ENCODE results near the gene BAHCC1.
A peak's percentile ranks its signal among the peaks of the same experiment; 100 is the strongest.

Gene BAHCC1

DNA sequence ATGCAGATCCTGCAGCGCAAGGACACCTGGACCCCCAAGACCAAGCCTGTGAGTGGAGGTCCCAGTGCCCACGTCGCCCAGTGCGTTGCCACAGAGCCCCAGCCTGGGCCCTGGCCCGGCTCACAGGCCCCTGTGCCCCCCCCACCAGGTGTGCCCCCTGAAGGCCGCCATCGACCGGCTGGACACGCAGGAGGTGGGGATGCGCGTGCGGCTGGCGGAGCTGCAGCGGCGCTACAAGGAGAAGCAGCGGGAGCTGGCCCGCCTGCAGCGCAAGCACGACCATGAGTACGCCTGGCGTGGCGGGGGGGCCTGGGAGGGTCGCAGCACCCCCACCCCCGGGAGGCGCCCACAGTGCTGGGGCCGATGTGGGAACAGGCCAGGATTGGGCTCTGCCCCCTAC lies 56.6 kb downstream of the BAHCC1 start:
- WGBS, 2 experiments (ENCODE audit: insufficient coverage in 2 of 2) = 95 to 97% methylated on average over 8 to 22 of the region's 26 CpGs

DNA sequence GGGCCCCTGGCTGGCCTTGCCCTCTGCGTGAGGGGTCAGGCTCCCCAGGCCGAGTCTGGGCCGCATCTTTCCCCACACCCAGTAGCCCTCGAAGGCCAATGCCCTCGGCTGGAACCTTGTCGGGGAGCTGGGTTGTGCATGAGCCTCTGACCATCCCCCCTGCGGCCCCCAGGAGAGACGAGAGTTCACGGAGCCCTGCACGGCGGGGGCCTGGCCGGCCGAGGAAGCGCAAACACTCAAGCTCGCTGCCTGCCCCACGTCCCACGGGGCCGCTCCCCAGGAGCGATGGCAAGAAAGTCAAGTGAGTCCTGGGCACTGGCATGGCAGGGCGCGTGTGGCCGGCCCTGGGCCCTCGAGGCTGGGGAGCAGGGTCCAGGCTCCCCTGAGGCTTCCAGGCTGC lies 57.3 kb downstream of the BAHCC1 start:
- H3K4me1 ChIP-seq (ENCODE audit: control insufficient read depth, insufficient read depth, low read length, poor library complexity, severe bottlenecking) = peaks cover 20% of the 10 kb centered on the region
- WGBS, 2 experiments (ENCODE audit: insufficient coverage in 2 of 2) = 90 to 93% methylated on average over 23 of the region's 23 CpGs
- no peak overlapping the region for H3K4me3 ChIP-seq (ENCODE audit: extremely low read depth, insufficient read depth, low read length, poor library complexity, severe bottlenecking)
- peaks cover 17% of the 10 kb centered on the region for H3K36me3 ChIP-seq (ENCODE audit: control insufficient read depth, insufficient read depth, low read length)
- H3K9me3 ChIP-seq (ENCODE audit: control insufficient read depth, low read length) = no peaks in the 10 kb centered on the region
- no peak overlapping the region for H3K27ac ChIP-seq (ENCODE audit: low read depth, low read length, severe bottlenecking)

More for the DNA sequence above, 56.6 kb downstream of the BAHCC1 start:
- H3K4me1 ChIP-seq (ENCODE audit: control insufficient read depth, insufficient read depth, low read length, poor library complexity, severe bottlenecking) = peaks cover 14% of the 10 kb centered on the region
- no peak overlapping the region for H3K4me3 ChIP-seq (ENCODE audit: extremely low read depth, insufficient read depth, low read length, poor library complexity, severe bottlenecking)
- peaks cover 19% of the 10 kb centered on the region for H3K36me3 ChIP-seq (ENCODE audit: control insufficient read depth, insufficient read depth, low read length)
- H3K27ac ChIP-seq (ENCODE audit: low read depth, low read length, severe bottlenecking) = no peak overlapping the region
- H3K9me3 ChIP-seq (ENCODE audit: control insufficient read depth, low read length) = no peaks in the 10 kb centered on the region

DNA sequence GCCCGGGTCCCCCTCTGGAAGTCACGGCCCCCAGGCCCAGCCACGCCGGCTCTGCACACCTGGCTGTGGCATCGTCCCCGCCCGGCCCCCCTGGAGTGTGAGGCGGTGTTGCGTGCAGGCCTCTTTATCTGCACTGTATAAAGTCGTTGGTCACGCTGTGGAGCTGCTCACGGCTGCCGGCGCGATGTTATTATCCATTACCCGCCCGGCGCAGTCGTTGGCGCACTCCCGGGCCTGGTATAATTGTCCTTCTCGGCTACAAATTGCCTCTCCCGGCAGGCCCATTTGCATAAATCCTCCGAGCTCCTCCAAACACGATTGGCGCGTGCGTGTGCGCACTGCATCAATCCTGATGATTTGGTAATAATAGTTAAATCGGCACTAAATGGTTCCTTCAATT lies 57.8 kb downstream of the BAHCC1 start:
- Histone ChIP-seq H3K36me3 (ENCODE audit: control insufficient read depth, insufficient read depth, low read length) (peaks cover 13% of the 10 kb centered on the region), H3K9me3 (ENCODE audit: control insufficient read depth, low read length) (no peaks in the 10 kb centered on the region), H3K4me3 (ENCODE audit: extremely low read depth, insufficient read depth, low read length, poor library complexity, severe bottlenecking) (no peak overlapping the region), H3K27ac (ENCODE audit: low read depth, low read length, severe bottlenecking) (no peak overlapping the region), H3K4me1 (ENCODE audit: control insufficient read depth, insufficient read depth, low read length, poor library complexity, severe bottlenecking) (peaks cover 20% of the 10 kb centered on the region)
- 94 to 95% methylated on average over 24 to 30 of the region's 30 CpGs for WGBS, 2 experiments (ENCODE audit: insufficient coverage in 2 of 2)

DNA sequence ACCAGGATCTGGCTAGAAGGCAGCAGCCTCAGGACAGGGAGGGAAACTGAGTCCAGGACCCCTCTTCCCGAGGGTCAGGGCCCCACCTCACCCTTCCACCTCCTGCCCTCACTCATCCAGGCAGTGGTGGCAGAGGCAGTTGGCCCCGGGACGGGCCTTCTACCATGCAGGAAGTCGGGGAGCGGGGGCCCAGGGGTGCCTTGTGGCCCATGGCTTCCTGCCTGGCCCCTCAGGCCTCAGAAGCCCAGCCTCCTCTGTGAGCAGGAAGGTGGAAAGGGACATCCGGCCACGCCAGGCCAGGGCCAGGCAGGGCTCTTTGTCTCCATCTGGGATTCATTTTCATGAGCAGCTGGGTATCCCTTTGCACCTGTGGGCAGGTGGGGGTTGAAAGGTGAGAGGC lies 58.5 kb downstream of the BAHCC1 start:
- H3K4me3 ChIP-seq (ENCODE audit: extremely low read depth, insufficient read depth, low read length, poor library complexity, severe bottlenecking) = no peak overlapping the region
- 92 to 95% methylated on average over 5 to 7 of the region's 7 CpGs for WGBS, 2 experiments (ENCODE audit: insufficient coverage in 2 of 2)
- no peak overlapping the region for H3K27ac ChIP-seq (ENCODE audit: low read depth, low read length, severe bottlenecking)
- H3K9me3 ChIP-seq (ENCODE audit: control insufficient read depth, low read length) = no peaks in the 10 kb centered on the region
- H3K4me1 ChIP-seq (ENCODE audit: control insufficient read depth, insufficient read depth, low read length, poor library complexity, severe bottlenecking) = peaks cover 20% of the 10 kb centered on the region
- H3K36me3 ChIP-seq (ENCODE audit: control insufficient read depth, insufficient read depth, low read length) = peaks cover 13% of the 10 kb centered on the region

DNA sequence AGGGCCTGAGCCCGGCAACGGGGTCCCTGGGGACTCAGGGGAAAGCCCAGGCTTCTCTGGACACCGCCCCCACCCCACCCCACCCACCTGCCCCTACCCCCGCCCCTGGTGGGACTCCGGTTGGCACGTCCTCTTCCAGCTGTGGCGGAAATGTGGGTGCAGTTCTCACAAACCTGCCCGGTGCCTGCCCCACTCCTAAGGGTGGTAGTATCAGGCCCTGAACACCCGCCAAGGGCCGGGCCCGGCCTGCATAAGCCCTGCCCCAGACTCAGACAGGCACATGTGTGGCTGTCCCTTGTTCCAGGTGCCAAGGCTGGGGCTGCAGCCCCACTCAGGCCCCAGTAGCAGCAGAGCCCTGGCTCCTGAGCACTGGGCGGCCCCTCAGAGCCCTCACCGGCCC lies 59.2 kb downstream of the BAHCC1 start:
- H3K4me3 ChIP-seq (ENCODE audit: extremely low read depth, insufficient read depth, low read length, poor library complexity, severe bottlenecking) = no peak overlapping the region
- WGBS, 2 experiments (ENCODE audit: insufficient coverage in 2 of 2) = 95 to 96% methylated on average over 7 to 8 of the region's 13 CpGs
- H3K27ac ChIP-seq (ENCODE audit: low read depth, low read length, severe bottlenecking) = no peak overlapping the region
- H3K36me3 ChIP-seq (ENCODE audit: control insufficient read depth, insufficient read depth, low read length) = peaks cover 19% of the 10 kb centered on the region
- no peaks in the 10 kb centered on the region for H3K9me3 ChIP-seq (ENCODE audit: control insufficient read depth, low read length)
- peaks cover 20% of the 10 kb centered on the region for H3K4me1 ChIP-seq (ENCODE audit: control insufficient read depth, insufficient read depth, low read length, poor library complexity, severe bottlenecking)

DNA sequence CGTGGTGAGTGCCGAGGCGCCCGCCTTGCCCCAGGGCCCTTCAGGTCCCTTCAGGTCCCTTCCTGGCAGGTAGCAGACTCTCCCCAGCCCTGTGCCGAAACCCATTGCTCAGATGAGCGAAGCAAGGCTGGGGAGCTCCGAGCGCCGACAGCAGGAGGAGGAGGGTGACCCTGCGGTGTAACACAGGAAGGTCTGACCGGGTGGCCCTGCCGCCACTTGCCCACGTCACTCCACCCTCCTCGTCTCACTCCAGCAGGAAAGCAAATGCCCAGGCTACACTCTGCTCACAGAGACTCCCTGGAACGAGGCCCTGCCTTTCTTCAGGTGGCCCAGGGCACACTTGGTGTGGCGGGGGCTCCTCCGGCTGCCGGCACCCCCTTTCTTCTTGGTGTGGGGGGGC lies 60.1 kb downstream of the BAHCC1 start:
- H3K4me1 ChIP-seq (ENCODE audit: control insufficient read depth, insufficient read depth, low read length, poor library complexity, severe bottlenecking) = peaks cover 20% of the 10 kb centered on the region
- no peaks in the 10 kb centered on the region for H3K9me3 ChIP-seq (ENCODE audit: control insufficient read depth, low read length)
- WGBS, 2 experiments (ENCODE audit: insufficient coverage in 2 of 2) = 95 to 96% methylated on average over 15 to 16 of the region's 18 CpGs
- peaks cover 19% of the 10 kb centered on the region for H3K36me3 ChIP-seq (ENCODE audit: control insufficient read depth, insufficient read depth, low read length)
- no peak overlapping the region for H3K27ac ChIP-seq (ENCODE audit: low read depth, low read length, severe bottlenecking)
- no peak overlapping the region for H3K4me3 ChIP-seq (ENCODE audit: extremely low read depth, insufficient read depth, low read length, poor library complexity, severe bottlenecking)

DNA sequence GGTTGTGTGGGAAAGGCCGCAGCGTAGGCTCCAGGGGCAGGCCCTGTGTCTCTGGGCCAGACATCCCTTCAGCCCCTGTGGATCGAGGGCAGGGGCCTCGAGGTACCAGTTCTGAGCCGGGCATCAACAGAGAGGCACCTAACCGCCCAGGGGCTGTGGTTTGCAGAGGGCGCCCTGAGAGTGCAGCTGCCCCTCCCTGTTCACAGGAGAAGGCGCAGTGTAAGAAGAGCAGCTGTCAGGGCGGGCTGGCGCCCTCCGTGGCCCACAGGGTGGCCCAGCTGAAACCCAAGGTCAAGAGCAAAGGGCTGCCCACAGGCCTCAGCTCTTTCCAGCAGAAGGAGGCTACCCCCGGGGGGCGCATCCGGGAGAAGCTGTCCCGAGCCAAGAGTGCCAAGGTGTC lies 60.8 kb downstream of the BAHCC1 start:
- Histone ChIP-seq H3K4me1 (ENCODE audit: control insufficient read depth, insufficient read depth, low read length, poor library complexity, severe bottlenecking) (peaks cover 20% of the 10 kb centered on the region), H3K27ac (ENCODE audit: low read depth, low read length, severe bottlenecking) (no peak overlapping the region), H3K4me3 (ENCODE audit: extremely low read depth, insufficient read depth, low read length, poor library complexity, severe bottlenecking) (no peak overlapping the region), H3K36me3 (ENCODE audit: control insufficient read depth, insufficient read depth, low read length) (peaks cover 19% of the 10 kb centered on the region), H3K9me3 (ENCODE audit: control insufficient read depth, low read length) (no peaks in the 10 kb centered on the region)
- WGBS, 2 experiments (ENCODE audit: insufficient coverage in 2 of 2) = 93 to 94% methylated on average over 11 to 15 of the region's 15 CpGs

DNA sequence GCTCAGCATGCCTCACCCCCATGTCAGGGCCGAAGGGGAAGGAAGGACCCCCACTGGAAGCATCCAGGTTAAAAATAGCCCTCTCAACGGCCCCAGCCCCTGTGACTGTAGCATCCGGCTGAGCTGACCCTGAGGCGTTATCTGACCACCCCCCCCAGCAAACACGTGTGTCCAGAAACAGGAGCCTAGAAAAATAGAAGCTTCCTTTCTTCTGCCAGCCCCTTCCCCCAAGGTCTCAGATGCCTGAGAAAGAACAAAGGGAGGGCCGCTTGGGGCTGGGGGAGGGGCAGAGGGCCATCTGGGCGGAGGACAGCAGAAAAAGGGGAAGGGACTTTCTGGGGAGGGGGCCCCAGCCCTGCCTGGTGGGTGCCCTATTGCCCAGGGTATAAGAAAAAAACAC lies 61.5 kb downstream of the BAHCC1 start:
- H3K4me3 ChIP-seq (ENCODE audit: extremely low read depth, insufficient read depth, low read length, poor library complexity, severe bottlenecking) = no peak overlapping the region
- peaks cover 20% of the 10 kb centered on the region for H3K4me1 ChIP-seq (ENCODE audit: control insufficient read depth, insufficient read depth, low read length, poor library complexity, severe bottlenecking)
- H3K27ac ChIP-seq (ENCODE audit: low read depth, low read length, severe bottlenecking) = peak overlapping the region; percentile 45
- H3K36me3 ChIP-seq (ENCODE audit: control insufficient read depth, insufficient read depth, low read length) = peaks cover 23% of the 10 kb centered on the region
- 38% methylated on average over 4 of the region's 7 CpGs for WGBS, 2 experiments (ENCODE audit: insufficient coverage in 2 of 2)
- H3K9me3 ChIP-seq (ENCODE audit: control insufficient read depth, low read length) = no peaks in the 10 kb centered on the region

DNA sequence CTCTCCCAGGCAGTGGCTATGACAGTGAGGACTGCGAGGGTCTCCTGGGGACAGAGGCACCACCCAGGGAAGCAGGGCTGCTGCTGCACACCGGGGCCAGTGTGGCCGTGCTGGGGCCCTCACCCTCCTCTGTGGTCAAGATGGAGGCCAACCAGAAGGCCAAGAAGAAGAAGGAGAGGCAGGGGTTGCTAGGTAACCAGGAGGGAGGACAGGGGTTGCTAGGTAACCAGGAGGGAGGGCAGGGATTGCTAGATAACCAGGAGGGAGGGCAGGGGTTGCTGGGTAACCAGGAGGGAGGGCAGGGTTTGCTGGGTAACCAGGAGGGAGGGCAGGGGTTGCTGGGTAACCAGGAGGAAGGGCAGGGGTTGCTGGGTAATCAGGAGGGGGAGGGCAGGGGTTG lies 62.1 kb downstream of the BAHCC1 start:
- Histone ChIP-seq H3K4me1 (ENCODE audit: control insufficient read depth, insufficient read depth, low read length, poor library complexity, severe bottlenecking) (peaks cover 20% of the 10 kb centered on the region), H3K27ac (ENCODE audit: low read depth, low read length, severe bottlenecking) (peak overlapping the region; percentile 45), H3K36me3 (ENCODE audit: control insufficient read depth, insufficient read depth, low read length) (peaks cover 29% of the 10 kb centered on the region), H3K4me3 (ENCODE audit: extremely low read depth, insufficient read depth, low read length, poor library complexity, severe bottlenecking) (no peak overlapping the region), H3K9me3 (ENCODE audit: control insufficient read depth, low read length) (no peaks in the 10 kb centered on the region)
- 93 to 100% methylated on average over 1 to 3 of the region's 3 CpGs for WGBS, 2 experiments (ENCODE audit: insufficient coverage in 2 of 2)

DNA sequence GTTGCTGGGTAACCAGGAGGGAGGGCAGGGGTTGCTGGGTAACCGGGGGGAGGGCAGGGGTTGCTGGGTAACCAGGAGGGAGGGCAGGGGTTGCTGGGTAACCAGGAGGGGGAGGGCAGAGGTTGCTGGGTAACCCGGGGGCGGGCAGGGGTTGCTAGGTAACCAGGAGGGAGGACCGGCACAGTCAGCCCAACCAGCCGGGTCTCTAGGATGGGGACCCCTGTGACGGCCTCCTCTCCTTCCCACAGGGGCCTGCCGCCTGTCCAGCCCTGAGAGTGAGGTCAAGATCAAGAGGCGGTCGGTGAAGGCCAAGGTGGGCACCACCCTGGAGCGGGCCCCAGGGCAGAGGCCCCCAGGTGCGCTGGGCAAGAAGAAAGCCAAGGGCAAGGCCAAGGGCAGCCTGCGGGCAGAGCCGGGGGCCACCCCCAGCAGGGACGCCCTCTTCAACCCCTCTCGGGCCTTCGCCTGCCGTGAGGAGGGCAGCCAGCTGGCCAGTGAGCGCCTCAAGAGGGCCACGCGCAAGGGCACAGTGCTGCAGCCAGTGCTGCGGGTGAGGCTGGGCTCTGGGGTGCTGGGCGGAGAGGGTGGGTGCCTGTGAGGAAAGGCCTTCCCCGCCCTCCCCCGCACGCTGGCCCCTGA lies 62.8 kb downstream of the BAHCC1 start:
- Histone ChIP-seq H3K4me1 (ENCODE audit: control insufficient read depth, insufficient read depth, low read length, poor library complexity, severe bottlenecking) (peaks cover 20% of the 10 kb centered on the region), H3K4me3 (ENCODE audit: extremely low read depth, insufficient read depth, low read length, poor library complexity, severe bottlenecking) (no peak overlapping the region), H3K36me3 (ENCODE audit: control insufficient read depth, insufficient read depth, low read length) (peaks cover 32% of the 10 kb centered on the region), H3K9me3 (ENCODE audit: control insufficient read depth, low read length) (no peaks in the 10 kb centered on the region), H3K27ac (ENCODE audit: low read depth, low read length, severe bottlenecking) (no peak overlapping the region)
- WGBS, 2 experiments (ENCODE audit: insufficient coverage in 2 of 2) = 88 to 98% methylated on average over 14 to 18 of the region's 25 CpGs

DNA sequence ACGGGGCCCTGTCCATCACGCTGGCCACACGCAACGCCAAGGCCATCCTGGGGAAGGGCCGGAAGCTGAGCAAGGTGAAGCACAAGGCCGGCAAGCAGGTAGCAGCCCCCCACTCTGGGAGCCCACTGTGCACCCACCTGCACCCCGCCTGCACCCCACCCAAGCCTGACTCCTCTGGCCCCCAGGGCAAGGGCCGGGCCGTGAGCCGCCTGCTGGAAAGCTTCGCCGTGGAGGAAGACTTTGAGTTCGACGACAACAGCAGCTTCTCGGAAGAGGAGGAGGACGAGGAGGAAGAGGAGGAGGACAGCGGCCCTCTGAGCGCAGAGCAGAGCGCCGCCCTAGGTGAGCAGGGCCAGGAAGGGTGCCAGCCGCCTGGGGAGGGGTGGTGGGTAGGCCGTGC lies 63.4 kb downstream of the BAHCC1 start:
- H3K9me3 ChIP-seq (ENCODE audit: control insufficient read depth, low read length) = no peaks in the 10 kb centered on the region
- peaks cover 20% of the 10 kb centered on the region for H3K4me1 ChIP-seq (ENCODE audit: control insufficient read depth, insufficient read depth, low read length, poor library complexity, severe bottlenecking)
- WGBS, 2 experiments (ENCODE audit: insufficient coverage in 2 of 2) = 94 to 96% methylated on average over 15 to 18 of the region's 22 CpGs
- peaks cover 37% of the 10 kb centered on the region for H3K36me3 ChIP-seq (ENCODE audit: control insufficient read depth, insufficient read depth, low read length)
- H3K4me3 ChIP-seq (ENCODE audit: extremely low read depth, insufficient read depth, low read length, poor library complexity, severe bottlenecking) = no peak overlapping the region
- H3K27ac ChIP-seq (ENCODE audit: low read depth, low read length, severe bottlenecking) = no peak overlapping the region
